Measurements from ENCODE around the gene CNTN4.

The CNTN4 gene

DNA sequence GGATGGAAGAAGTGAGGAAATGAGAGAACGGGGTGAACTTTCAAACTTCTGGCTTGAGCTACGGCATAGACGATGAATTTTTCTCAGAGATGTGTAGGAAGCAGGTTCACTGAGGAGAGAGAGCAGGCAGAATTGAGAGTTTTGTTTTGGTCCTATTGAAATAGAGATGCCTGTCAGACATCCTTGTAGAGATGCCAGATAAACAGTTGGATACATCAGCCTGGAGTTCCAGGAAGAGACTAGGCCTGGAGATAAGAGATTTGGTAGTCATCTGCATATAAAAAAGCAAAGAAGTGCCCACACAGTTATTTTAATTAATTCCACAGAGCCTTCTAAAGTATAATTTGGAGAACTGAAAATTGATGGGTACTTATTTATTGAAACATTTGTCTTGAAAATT is 515.9 kb downstream of the CNTN4 start:
- no peak for DNase-seq

DNA sequence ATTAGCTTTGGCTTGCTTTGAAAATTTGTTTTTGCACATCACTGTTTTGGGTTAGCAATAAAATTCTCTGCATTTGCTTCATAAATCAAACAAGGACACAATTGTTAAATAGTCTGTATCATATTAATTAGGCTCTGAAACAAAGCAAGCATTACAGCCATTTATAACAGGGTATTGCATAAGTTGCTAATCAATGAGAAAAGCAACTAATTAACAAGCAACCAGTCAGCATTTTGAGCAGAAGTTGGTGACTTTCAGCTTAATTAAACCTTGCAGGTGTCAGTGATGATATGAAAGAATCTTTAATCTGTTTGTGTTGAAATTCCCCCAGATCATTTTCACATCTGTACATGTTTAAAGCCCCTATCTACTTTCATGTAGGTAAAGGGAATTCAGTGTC is 516.4 kb downstream of the CNTN4 start:
- no peak for DNase-seq

GRCh38 chr3:2623436-2623835 is 524.8 kb downstream of the CNTN4 start:
- DNase-seq: no peak

- no peak for DNase-seq
These were observed 529.5 kb downstream of the CNTN4 start for GRCh38 chr3:2628117-2628516.

- no peak for DNase-seq
These were observed 536.8 kb downstream of the CNTN4 start for GRCh38 chr3:2635511-2635910.

DNA sequence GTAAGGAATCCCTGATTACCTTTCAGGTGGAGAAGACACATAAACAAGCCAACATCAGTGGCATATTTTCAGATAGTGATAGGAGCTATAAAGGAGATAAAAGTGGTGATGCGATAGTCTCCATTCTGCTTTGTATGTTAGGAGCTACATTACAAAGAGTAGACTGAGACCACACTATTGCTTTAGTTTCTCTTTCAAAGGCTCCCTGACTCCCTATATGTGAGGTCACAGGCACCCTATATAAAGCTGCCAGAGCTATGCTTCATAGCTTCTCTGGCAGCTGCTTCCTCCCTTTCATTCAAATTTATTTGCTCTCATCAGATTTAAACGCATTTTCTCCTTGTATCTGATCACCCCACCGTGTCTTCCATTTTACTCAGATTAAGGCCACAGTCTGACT is 544.9 kb downstream of the CNTN4 start:
- DNase-seq: no peak

- no peak for DNase-seq
These were observed 546.3 kb downstream of the CNTN4 start for GRCh38 chr3:2645001-2645400.

DNA sequence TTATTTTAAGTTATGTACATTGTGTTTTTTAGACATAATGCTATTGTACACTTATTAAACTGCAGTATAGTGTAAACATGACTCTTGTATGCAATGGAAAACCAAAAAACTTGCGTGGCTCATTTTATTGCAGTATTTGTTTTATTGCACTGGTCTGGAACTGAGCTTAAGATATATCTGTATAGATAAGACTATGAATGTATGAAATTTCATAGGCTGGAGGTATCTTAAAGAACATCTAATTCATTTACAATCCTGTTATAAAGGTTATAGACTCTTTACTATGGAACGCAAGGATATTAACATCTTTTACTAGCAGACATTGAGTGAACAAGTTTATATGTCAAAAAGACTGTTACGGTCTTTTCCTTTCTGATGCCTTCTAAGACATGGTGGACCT is 552.1 kb downstream of the CNTN4 start:
- DNase-seq: no peak

GRCh38 chr3:2652386-2652785 is 553.7 kb downstream of the CNTN4 start:
- no peak for DNase-seq

- no peak for DNase-seq
These were observed 555.0 kb downstream of the CNTN4 start for GRCh38 chr3:2653706-2654105.

- DNase-seq: no peak
These were observed 556.6 kb downstream of the CNTN4 start for GRCh38 chr3:2655229-2655701.

DNA sequence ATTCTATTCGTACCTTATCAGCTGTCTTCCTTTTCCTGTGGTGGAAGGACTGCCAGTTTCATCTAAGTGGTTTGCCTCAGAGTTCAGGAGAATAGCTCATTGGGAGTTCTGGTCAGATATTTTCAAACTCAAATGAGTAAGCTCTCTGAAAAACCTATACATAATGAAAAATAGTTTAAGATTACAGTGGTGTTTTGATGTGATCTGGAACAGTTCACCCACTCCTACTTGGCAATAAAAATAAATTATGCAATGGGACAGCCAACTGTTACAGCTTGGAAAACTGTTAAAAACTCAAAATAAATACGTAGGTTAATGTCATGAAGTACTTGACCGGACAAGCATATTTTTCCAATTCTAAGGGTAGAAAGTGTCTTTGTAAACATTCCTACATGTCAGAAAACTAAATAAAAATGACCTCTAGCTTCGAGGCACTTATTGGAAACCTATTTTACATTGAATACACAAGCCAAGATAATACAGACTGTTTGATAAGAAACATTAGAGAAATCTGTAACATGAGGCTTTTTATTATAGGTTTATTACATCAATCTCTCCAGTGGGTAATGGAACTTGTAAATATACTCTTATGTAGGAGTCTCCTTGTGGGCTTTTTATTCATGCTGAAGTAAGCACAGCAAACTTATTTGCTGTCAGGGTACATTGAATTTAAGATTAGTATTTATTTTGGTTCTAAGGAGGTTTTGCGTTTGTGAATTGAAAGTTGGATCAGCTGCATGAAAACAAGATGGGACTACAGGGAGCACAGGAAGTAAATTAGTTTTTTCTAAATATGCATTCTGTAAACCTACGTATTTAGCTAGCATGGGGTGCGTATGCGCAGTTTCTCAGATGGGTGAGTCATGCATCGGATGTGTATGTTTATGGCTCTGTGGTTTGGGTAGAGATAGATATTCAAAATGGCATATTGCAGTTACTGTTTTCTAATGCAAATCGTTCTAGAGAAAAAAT is 558.4 kb downstream of the CNTN4 start:
- DNase-seq: no peak

DNA sequence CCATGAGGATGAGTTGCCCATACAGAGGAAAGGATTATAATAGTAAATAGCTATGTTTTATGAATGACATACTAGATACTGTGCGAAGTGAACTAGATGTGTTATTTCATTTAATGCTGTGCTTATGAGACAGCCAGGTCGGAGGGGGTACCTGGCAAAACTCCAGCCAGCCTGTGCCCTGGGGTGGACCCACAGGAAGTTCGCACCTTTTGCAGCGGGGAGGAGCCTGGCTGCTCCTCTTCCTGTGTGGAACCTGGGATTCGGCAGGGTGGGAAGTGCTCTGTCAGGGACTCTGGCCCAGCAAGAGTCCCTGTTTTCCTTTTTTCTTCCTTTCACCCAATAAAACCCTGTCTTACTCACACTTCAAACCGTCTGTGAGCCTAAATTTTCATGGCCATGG is 559.3 kb downstream of the CNTN4 start:
- DNase-seq: no peak

GRCh38 chr3:2659896-2660295 is 561.2 kb downstream of the CNTN4 start:
- DNase-seq: no peak

DNA sequence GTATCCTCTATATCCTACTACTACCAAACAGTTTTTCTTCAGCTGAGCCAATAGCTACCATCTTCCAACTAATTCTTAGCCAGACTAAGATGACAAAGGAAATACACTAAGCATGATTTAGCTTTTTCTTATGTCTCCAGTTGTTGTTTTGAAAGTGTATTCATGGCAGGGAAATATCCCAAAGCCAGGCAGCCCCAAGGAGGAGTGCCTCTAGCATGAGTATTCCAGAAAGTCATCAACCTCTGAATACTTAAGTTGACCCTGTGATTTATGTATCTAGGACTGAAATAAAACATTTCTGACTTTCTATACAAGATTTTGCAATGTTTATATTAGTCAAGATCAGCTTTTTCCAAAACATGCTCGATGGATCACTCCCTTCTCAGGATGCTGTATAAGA is 562.4 kb downstream of the CNTN4 start:
- DNase-seq: no peak

DNA sequence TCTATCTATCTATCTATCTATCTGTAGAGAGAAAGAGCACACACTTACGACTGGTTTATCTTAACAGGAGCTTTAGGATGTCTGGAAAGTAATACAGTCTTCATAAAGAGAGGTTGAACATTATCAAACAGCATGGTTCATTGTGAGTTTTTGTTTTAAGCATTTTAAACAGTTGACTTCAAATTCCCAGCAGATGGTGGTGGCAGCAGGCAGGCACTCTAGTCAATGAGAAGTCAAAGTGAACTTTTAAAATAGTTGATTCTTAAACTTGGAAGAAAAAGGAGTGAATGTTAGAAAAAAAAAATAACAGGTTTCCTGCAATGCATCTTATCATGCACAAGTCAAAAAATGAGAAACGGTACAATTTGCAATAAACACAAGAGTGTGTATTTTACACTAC is 578.8 kb downstream of the CNTN4 start:
- no peak for DNase-seq

DNA sequence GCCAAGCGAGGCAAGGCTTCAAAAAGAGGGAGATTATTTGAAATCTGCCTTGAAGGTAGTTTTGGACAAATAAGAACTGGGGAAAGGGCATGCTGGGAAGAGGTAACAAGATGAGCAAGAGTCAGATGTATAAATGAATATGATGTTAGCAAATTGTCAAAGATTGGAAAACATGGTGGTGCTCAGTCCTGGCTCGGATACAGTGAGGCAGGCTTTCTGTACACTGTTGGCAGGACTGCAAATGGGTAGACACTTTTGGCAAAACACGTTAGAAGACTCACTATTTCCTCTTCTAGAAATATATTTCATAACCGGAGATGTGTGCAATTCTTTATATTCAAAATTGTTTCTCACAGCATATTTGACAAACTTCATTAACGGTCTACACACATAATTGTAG is 581.6 kb downstream of the CNTN4 start:
- no peak for DNase-seq

DNA sequence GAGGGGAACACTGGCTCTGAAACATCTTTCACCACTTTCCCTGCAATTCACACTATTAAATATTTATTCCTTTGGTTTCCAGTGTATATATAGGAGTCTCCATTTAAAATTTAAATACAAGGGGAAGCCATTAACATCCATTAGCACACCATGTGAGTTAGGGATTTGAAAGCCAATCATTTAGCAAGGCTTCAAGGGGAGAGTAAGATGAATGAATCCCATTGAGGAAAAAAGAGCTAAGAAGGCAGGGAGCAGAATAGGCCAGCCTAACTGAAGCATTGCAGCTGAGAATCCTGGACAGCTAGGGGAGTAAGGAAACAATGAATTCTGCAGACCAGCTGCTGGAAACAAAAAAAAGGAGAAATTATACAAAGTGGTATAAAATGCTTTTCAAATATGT is 585.4 kb downstream of the CNTN4 start:
- no peak for DNase-seq

DNA sequence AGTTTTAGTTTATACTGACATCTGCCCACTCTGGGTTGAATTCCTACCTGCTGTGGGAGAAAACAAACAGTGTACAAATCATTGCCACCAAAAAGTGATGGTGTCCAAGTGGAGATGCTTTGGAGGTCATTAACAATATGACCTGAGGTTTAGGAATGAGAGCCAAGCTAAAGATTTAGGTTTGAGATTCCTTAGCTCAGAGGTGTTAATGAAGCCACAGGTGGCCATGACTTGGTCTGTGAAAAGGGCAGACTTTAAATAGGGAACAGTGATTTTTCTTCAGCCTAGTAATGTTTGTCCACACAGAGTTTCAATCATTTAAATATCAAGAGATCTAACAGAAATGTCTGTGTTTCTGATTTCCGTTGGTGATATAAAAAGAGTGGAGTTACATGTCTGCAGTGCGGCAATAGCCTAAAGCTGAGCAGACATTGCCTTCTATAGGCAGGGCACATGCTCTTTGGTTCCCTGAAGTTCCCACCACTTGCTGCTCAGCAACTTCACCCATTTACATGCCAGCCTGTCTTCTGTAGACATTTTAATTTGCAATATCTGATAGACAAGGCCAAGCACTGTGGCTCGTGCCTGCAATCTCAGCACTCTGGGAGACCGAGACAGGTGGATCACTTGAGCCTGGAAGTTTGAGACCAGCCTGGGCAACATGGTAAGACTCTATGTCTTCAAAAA is 588.3 kb downstream of the CNTN4 start:
- DNase-seq: no peak

DNA sequence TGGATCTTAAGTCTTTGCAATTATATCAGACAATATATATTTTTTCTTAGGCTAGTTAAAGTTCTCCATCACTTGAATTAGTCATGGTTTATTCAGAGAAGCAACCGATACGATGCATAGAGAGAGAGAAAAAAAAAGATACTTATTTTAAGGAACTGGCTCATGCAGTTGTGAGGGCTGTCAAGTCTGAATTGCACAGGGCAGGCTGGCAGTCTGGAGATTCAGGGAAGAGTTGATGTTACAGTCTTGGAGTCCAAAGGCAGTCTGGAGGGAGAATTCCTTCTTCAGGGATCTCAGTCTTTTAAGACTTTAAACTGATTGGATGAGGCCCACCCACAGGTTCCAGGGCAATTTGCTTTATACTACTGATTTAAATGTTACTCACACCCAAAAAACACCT is 598.9 kb downstream of the CNTN4 start:
- DNase-seq: no peak

GRCh38 chr3:2701471-2701870 is 602.8 kb downstream of the CNTN4 start:
- DNase-seq: no peak

DNA sequence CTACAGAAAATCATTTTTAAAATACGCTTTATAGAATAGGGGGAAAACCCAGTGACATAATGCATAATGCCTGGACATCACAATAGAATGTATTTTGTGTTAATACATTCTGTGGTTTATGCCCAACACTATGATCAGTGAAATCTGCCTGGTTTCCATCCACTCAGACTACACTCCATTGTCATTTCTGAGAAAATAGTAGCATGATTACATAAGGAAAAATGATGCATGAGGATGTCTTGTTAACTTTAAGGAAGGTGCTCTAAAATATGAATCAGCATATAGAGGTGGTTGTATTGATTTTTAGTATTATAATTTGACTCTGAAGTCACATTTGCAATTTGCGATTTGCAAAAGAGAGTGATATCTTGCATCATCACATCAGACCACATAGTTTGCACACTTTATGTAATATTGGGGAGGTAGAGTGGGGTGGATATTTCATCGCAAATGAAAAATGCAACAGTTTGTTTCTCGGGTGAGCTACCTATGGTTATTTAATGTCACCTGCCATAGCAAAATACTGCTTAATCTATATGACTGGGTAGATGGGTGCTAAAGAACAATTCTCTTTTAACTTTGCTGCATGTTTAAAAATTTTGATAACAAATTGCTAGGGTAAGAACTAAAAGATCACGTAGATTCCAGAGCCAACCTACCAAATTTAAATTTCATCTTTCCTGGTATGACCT is 607.6 kb downstream of the CNTN4 start:
- no peak for DNase-seq

DNA sequence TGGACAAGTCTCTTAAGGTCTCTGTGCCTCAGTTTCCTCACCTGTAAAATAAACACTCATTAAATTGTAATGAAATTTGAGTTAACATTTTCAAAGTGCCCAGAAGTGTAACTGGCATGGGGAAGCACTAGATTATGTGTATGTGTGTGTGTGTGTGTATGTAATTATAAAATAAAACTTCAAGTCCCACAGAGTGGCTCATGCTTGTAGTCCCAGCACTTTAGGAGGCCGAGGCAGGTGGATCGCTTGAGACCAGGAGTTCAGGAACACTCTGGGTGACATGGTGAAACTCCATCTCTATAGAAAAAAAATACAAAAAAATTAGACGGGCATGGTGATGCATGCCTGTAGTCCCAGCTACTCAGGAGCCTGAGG is 608.2 kb downstream of the CNTN4 start:
- no peak for DNase-seq

- DNase-seq: no peak
These were observed 612.4 kb downstream of the CNTN4 start for GRCh38 chr3:2711081-2711480.

Data from inflammatory macrophage treated with lipopolysaccharide for 1 hour (primary cell).